ENCODE data around the gene ATP6AP1.

ATP6AP1 gene

DNA sequence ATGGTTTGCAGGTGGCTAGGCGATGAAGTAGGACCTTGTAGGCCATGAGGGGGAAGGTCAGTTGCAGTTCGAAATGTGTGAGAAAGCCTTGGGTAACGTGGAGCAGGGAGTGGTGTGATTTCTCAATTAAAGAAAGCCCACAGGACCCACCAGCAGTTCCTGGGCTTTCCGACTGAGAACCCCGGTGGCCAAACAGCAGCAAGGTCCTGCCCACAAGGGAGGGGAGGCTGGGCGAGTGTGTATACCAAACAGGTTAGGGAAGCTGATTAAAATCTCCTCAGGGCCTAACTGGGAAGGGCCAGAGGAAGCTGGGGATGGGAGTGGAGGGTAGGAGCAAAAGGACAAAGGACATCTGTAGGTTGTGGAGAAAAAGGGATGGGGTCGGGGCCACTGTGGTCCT lies 2.4 kb downstream of the ATP6AP1 start:
- DNase-seq (ENCODE audit: low read depth) = no peak

DNA sequence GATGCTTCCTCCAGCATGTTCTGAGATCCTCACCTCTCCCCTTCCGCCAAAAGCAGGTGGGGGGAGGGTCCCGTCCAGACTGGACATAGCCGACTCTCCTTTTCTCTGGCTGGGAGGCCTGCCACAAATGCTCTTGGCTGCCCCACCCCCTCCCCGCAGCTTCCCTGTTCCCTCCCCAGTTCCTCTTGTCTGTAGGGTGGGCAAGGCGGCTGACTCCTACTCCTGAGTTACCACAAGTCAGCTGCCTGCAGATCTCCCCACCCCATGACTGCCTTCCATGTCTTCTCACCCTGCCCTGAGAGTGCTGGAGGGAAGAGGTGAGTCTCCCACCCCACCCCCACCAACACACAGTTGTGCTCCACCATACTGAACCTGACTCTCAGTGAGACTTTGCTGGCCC lies 2.9 kb downstream of the ATP6AP1 start:
- no peak for DNase-seq (ENCODE audit: low read depth)

DNA sequence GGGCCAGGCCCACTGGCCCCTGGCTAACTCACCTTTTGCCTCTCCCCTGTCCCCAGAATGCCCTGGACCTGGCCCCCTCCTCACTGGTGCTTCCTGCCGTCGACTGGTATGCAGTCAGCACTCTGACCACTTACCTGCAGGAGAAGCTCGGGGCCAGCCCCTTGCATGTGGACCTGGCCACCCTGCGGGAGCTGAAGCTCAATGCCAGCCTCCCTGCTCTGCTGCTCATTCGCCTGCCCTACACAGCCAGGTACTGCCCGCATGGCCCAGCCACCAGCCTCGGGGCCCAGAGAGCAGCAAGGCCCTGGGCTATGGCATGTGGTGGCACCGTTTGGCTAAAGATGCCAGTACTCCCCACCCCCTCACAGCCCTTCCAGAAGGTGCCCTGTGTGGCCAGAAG lies 3.7 kb downstream of the ATP6AP1 start:
- no peak for DNase-seq (ENCODE audit: low read depth)

DNA sequence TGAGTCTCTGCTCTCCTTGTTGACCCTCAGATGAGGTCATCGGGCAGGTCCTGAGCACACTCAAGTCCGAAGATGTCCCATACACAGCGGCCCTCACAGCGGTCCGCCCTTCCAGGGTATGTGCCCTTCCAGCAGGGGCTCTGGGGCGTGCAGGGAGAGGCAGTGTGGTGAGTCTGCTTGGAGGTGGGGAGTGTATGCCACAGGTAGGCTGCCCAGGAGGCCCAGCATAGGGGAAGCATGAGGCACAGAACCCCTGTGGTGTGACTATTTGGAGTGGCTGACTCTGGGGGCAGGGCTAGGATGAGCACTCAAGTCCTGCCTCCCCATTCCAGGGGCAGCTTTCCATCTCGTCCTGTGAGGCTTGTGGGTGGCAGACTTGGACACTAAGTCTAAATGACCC lies 5.1 kb downstream of the ATP6AP1 start:
- no peak for DNase-seq (ENCODE audit: low read depth)

DNA sequence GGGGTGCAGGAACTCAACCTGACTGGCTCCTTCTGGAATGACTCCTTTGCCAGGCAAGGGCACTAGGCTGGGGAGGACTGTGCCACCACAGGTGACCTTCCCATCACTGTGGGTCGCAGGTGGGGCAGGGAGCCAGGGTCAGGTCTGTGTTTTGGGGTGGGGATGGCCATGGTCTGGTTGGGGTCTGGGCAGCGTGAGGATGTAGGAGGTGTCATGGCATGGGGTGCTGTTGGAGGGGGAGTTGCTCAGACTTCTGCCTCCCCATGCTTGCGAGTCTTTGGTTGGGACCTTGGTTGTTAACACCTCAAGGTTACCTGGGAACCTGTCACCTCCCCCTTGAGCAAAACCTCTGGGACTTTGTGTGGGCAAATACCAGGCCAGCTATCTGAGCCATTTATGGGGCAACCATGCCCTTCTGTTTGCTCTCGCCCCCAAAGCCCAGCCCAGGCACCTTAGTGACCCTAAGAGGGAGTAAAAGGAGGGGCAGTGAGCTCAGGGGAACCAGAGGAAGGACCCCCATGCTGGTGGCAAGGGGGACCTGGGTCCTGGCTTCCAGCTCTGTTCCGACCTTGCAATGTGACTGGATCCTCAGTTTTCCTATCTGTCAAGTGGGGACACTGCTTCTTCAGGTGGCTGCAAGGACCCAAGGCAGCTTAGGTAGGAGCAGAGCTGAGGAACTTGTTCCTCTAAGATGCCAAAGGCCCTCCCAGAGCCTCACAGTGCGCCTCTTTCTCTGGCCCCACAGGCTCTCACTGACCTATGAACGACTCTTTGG lies 6.1 kb downstream of the ATP6AP1 start:
- DNase-seq (ENCODE audit: low read depth) = no peak

DNA sequence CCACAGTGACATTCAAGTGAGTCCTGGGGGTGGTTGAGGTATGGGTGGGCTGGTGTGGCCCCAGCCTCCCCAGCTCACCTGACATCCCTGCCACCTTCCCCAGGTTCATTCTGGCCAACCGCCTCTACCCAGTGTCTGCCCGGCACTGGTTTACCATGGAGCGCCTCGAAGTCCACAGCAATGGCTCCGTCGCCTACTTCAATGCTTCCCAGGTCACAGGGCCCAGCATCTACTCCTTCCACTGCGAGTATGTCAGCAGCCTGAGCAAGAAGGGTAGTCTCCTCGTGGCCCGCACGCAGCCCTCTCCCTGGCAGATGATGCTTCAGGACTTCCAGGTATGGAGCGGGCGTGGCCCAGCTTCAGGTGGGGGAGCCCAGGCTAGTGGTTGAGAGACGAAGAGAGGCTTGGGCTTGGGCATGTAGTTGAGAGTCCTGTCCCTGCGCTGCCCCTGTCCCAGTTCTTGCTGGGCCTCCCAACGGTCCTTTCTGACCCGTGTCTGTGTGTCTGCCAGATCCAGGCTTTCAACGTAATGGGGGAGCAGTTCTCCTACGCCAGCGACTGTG lies 6.8 kb downstream of the ATP6AP1 start:
- DNase-seq (ENCODE audit: low read depth) = no peak

DNA sequence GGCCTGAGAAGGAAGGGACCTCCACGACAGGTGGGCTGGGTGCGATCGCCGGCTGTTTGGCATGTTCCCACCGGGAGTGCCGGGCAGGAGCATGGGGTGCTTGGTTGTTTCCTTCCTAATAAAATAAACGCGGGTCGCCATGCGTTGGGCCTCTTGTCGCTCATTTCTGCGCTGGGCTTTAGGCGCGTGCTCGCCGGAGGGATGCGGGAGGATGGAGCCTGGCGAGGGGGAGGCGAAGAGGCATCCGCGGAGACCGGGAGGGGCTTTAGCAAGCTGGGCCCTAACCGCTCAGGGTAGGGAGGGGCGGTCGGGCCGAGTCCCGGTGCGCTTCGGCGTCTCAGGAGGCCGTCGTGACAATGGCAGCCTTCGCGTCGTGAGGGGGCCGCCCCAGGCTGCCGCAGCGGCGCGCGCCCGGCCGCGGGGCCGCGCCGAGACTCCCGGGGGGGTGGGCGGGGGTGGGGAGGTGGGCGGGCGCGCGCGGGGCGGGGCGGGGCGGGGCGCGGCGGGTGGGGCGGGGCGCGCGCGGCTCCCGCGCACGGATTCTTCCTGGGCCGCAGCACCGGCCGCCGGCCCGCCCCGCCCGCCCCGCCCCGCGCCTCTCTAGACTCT lies 8.0 kb downstream of the ATP6AP1 start:
- DNase-seq (ENCODE audit: low read depth) = peak; percentile 34

DNA sequence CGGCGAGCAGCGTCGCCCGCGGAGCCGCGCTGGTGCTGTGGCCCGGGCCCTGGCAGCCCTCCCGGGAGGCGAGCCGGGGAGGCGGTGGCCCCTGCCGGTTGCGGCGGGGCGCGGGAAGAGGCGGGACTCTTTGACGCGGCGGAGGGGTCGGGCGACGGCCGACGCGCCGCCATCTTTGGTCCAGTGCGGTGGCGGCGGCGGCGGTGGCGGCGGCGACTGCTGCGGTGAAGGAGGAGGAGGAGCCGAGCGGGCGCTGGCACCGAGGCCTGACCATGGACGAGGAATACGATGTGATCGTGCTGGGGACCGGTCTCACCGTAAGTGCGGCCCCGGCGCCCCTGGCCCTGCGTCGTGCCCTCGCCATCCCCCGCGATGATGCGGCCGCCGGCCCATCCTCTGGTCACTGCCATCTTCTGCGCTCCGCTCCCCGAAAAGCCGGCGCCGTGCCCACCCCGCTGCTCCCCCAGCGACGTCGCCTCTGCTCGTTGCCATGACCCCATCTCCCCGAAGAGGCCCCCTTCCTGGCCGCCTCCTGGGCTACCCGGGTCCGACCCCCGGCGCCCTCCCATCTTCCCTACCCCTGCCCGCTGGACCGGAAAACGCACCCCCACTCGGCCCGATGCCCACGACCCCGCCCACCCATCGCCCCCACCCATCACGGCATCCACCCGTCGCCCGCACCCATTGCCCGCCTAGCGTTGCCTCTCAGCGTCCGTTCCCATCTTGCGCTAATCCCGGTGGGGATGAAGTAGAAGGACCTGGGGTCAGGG lies 8.7 kb downstream of the ATP6AP1 start, which contains the start of gene GDI1:
GDI1 (plus strand) TSS at position 172 of the 770 bp plus-strand sequence; CDS start at position 273, 101 bp downstream.
- peak; percentile 66 for DNase-seq (ENCODE audit: low read depth)

DNA sequence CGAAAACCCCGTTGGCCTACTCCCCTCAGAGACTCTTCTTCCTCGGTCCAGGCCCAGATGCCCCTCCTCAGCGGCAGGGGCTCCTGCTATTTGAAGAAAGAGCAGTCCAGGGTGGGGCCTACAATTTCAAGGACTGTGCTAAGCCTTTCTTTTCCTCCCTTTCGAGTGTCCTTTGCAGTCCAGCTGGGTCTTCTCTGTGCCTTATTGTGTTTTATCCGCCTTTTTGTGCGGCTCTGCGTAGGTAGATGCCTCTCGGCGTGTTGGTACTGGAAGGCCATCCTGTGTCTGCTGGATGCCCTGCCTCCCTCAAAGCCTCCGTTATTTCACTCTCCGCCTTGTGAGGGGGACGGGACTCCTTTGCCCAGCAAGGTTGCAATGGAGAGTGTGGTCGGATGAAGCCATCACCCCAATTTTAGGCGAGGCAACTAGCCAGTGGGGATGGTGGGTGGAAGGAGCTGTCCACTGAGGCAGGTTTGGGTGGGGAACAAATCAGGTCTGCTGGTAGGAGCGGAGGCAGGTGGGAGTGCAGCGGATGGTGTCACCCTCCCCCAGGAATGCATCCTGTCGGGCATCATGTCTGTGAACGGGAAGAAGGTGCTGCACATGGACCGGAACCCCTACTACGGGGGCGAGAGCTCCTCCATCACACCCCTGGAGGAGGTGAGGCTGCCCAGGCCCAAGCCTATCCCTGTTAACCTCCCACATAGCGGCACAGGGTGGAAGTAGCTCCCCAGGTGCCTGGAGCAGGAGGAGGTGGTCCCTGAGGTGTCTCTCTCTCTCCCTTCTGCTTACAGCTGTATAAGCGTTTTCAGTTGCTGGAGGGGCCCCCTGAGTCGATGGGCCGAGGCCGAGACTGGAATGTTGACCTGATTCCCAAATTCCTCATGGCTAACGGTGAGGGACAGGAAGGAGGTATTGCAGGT lies 9.8 kb downstream of the ATP6AP1 start:
- no peak for DNase-seq (ENCODE audit: low read depth)

DNA sequence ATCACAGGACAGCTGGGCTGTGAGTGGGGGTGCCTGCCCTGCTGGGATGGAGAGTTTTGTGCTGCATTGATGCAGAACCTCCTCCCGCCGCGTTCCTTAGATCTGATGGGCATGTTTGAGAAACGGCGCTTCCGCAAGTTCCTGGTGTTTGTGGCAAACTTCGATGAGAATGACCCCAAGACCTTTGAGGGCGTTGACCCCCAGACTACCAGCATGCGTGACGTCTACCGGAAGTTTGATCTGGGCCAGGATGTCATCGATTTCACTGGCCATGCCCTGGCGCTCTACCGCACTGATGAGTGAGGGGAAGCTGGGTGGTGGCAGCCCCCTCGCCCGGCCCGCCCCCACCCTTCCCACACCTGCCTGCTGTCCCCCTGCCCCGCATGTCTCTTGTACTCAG lies 11.4 kb downstream of the ATP6AP1 start:
- no peak for DNase-seq (ENCODE audit: low read depth)

DNA sequence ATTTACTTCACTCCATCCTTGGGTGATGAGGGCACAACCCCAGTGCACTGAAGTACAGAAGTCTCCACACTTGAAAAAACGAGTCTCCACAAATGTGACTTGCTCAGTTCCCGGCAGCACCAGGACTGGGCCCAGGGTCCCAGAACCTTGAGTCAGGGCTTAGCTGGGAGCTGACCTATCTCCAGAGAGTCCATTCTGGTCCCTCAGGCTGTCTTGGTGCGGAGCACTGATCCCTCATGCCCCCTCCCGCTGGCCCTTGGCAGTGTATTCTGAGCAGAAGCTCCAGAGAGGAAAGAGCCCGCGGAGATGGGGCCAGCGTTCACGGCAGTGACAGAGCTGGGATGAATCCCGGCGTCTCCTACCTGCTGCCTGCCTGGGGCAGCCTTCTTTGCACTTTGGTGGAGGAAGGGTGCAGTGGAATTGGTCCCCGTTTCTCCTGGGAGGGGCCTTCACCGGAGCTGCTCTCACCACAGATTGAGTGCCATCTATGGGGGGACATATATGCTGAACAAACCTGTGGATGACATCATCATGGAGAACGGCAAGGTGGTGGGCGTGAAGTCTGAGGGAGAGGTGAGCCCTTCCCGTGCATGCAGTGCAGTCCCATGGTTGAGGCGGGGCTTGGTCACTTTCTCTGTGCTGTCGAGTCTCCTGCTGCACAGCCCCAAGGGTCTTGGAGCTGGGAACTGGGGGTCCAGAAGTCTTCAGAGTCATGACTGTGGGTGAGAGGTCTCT lies 12.3 kb downstream of the ATP6AP1 start:
- DNase-seq (ENCODE audit: low read depth) = no peak

DNA sequence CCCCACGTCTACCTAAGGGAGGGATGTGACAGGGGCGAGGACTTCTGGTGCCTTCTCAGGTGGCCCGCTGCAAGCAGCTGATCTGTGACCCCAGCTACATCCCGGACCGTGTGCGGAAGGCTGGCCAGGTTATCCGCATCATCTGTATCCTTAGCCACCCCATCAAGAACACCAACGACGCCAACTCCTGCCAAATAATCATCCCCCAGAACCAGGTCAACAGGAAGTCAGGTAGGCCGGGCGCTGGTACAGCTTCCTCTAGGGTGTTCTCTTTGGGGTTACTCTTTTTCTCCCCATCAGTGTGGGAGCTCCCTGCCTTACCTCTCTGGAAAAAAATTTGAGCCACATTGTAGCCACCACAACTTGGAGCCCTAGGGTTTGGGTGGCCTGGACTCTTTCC lies 13.1 kb downstream of the ATP6AP1 start:
- DNase-seq (ENCODE audit: low read depth) = no peak

DNA sequence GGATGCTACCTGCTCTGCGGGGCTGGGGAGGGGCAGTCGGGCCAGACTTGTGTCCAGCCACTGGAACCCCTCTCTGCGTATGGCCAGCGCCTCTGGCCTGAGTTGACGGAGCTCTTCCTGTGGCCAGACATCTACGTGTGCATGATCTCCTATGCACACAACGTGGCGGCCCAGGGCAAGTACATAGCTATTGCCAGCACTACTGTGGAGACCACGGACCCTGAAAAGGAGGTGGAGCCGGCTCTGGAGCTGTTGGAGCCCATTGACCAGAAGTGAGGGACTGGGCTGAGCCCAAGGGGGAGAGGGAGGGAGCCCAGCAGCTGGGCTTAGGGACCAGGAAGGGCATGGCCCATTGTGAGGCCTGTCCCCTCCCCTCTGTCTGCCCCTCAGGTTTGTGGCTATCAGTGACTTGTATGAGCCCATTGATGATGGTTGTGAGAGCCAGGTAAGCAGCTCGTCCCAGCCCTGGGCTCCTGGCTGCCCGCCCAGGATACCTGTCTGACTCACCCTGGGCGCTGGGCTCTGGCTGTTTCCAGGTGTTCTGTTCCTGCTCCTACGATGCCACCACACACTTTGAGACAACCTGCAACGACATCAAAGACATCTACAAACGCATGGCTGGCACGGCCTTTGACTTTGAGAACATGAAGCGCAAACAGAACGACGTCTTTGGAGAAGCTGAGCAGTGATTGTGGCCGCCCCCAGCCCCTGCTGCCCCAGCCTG lies 13.7 kb downstream of the ATP6AP1 start:
- DNase-seq (ENCODE audit: low read depth) = no peak

DNA sequence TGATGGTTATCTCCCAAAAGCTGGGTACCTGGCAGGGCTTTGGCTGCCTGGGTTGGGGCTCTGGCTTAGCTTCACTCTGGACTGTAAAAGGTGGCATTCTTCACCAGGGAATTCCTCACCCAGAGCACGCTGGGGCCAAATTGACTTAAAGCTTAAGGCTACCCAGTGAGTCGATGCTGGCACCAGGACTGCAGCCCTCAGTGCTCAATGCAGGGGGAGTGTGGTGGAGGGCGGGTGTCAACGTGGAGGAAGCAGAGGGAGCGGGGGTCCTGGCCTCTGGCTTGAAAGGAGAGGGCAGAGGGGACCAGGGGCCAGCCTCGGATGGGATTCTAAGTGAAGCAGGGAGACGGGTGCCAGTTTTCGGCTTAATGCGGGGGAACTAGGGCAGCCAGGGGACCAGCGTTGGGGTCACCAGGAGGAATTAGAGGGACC lies 15.0 kb downstream of the ATP6AP1 start:
- DNase-seq (ENCODE audit: low read depth) = peak; percentile 18

DNA sequence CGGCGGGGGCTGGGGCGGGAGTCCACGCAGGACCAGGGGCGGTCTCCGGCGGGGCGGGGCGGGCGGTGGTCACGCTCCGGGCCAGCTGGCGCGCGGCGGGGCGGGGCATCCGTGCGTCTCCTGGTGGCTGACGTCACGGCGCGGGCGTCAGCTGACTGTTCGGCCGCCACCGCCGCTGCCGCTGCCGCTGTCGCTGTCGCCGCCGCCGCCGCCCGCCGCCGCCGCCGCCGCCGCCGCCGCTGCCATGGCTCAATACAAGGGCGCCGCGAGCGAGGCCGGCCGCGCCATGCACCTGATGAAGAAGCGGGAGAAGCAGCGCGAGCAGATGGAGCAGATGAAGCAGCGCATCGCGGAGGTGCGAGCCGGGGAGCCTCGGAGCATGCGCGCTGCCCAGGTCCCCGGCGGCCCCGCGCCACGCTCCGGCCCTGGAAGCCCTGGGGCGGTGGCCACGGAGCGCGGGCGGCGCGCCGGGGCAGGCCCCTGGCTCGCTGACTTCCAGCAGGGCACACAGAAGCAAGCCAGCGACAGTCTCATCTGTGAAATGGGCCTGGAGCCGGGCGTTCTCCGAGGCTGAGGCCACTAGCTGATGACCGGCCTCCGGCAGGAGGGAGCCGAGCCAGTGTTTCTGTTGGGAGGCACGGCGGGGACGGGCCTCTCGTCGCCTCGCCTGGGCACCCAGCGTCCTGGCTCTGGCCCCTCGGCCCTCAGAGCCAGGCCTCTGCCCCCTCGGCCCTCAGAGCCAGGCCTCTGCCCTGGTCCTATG lies 15.7 kb downstream of the ATP6AP1 start, which contains the start of gene FAM50A:
FAM50A (plus strand) TSS at position 150 of the 763 bp plus-strand sequence; CDS start at position 245, 95 bp downstream.
- peak; percentile 74 for DNase-seq (ENCODE audit: low read depth)

DNA sequence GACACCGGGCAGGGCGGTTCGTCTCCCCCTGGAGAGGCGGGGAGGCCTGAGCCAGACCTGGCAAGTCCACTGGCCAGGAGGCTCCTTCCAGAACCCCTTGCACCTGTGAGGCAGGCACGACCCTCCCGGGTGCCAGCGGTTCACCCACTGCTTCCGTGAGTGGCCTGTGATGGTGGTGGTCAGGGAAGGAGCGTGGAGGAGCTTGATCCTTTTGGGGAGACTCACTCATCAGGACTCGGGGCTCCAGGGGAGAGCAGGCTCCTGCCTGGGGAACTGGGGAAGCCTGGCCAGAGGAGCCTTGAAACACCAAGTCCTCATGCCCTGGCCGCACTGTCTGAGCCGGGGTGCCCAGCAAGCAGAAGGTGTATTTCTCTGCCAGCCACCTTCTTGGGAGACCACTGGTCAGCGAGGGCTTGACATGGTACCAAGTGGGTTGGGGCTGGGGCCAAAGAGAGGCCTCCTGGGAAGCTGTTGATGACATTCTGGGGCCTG lies 16.3 kb downstream of the ATP6AP1 start:
- DNase-seq (ENCODE audit: low read depth) = no peak

DNA sequence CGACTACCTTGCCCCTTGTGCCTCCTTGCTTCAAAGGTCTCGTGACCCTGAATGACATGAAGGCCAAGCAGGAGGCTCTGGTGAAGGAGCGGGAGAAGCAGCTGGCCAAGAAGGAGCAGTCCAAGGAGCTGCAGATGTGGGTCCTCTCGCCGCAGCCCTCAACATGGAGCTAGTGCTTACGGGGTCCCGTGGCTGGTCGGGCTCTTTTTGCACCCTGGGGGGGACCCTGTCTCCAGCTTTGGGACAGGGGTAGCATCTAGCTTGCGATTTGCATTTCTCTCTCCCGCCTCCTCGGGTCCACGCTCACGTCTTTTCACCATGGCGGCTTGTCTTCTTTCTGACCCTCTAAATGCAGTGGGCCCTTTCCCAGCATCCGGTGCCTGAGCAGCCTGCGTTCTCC lies 17.3 kb downstream of the ATP6AP1 start:
- DNase-seq (ENCODE audit: low read depth) = no peak

DNA sequence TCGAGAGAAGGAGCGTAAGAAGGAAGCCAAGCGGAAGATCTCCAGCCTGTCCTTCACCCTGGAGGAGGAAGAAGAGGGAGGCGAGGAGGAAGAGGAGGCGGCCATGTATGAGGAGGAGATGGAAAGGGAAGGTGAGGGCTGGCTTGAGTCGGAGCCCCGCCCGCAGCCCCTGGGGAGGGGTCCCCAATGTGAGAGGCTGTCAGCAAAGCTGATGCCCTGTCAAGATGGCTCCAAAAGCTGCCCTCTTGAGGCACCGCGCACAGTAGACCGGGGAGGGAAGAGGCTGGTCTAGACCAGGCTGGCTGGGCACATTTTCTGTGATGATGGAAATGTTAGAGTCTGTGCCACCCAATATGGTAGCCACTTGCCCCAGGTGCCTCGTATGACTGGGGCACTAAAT lies 18.0 kb downstream of the ATP6AP1 start:
- no peak for DNase-seq (ENCODE audit: low read depth)

DNA sequence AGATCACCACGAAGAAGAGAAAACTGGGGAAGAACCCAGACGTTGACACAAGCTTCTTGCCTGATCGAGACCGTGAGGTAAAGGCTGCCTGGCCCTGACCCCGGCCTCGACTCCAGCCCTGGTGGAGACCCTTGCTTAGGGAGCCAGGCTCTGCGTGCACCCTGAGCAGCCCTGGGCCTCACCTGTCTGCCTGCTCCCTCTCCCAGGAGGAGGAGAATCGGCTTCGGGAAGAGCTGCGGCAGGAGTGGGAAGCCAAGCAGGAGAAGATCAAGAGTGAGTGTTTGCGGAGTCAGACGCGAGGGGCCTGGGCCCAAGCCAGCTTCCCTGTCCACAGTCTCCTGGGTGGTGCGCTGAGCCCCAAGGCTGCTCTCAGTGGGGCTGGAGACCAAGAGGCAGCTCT lies 20.0 kb downstream of the ATP6AP1 start:
- no peak for DNase-seq (ENCODE audit: low read depth)
